Measurements from ENCODE around the gene COL25A1.
"Not testable (repeated sequence)": the region's sequence is repeated elsewhere in the genome, so short reads cannot be mapped to it uniquely, and the experiment has no call there.

The COL25A1 gene

GRCh38 chr4:109079731-109080130 lies 222.7 kb downstream of the COL25A1 start:
- TF ChIP-seq ARNT (IDR thresholded peaks at IDR 0.05) (no peak), FOXA1 (IDR thresholded peaks at IDR 0.05) (no peak), FOXM1 (IDR thresholded peaks at IDR 0.05; ENCODE audit: borderline replicate concordance) (no peak), HDGF (IDR thresholded peaks at IDR 0.05; ENCODE audit: borderline replicate concordance) (no peak), NFRKB (IDR thresholded peaks at IDR 0.05) (no peak), ZNF384 (IDR thresholded peaks at IDR 0.05) (no peak), ELF4 (IDR thresholded peaks at IDR 0.05) (no peak), TARDBP (IDR thresholded peaks at IDR 0.05) (no peak), CTBP1 (IDR thresholded peaks at IDR 0.05; ENCODE audit: borderline replicate concordance) (no peak), L3MBTL2 (conservative IDR thresholded peaks at IDR 0.05) (no peak), LEF1 (IDR thresholded peaks at IDR 0.05; ENCODE audit: borderline replicate concordance) (no peak), FOXK2 (IDR thresholded peaks at IDR 0.05) (no peak), SUZ12 (IDR thresholded peaks at IDR 0.05) (no peak), SP1 (IDR thresholded peaks at IDR 0.05) (no peak), BHLHE40 (IDR thresholded peaks at IDR 0.05; ENCODE audit: borderline replicate concordance) (no peak)
- TF ChIP-seq, protein P1, sequence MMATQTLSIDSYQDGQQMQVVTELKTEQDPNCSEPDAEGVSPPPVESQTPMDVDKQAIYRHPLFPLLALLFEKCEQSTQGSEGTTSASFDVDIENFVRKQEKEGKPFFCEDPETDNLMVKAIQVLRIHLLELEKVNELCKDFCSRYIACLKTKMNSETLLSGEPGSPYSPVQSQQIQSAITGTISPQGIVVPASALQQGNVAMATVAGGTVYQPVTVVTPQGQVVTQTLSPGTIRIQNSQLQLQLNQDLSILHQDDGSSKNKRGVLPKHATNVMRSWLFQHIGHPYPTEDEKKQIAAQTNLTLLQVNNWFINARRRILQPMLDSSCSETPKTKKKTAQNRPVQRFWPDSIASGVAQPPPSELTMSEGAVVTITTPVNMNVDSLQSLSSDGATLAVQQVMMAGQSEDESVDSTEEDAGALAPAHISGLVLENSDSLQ (IDR thresholded peaks at IDR 0.05): no peak
- no peak for DNase-seq (ENCODE audit: extremely low spot score)
- ChIA-PET POLR2A (no interaction called here), CTCF (no interaction called here)

DNA sequence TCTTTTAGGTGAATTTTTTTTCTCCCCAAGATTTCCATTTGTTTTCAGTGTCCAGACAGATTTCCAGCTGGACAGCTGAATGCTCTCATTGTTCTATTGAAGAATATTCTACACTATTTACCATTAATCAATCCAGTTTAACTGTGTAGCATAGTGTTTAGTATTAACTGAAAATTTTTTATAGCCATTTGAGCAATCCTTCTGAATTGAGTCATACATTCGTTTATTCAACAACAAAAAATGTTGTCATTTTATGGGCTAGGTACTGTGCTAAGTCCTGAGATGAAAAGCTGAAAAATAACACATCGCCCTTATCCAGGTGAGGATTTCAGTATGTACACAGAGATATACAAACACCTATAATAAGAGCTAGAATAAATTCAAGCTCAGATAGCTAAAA lies 223.3 kb downstream of the COL25A1 start:
- CTCF ChIA-PET: interaction anchor here (0.6 kb wide), 1 partner anchor 223 kb away, joined by 3 read pairs; the partner anchor contains the start of gene COL25A1
- no peak for TF ChIP-seq SUZ12 (IDR thresholded peaks at IDR 0.05)
- TF ChIP-seq BHLHE40 (IDR thresholded peaks at IDR 0.05; ENCODE audit: borderline replicate concordance): no peak
- POLR2A ChIA-PET: no interaction called here
- no peak for DNase-seq (ENCODE audit: extremely low spot score)

GRCh38 chr4:109078724-109079123 lies 223.7 kb downstream of the COL25A1 start:
- POLR2A ChIA-PET: no interaction called here
- no peak for DNase-seq (ENCODE audit: extremely low spot score)
- TF ChIP-seq FOXK2 (IDR thresholded peaks at IDR 0.05) (no peak), NFRKB (IDR thresholded peaks at IDR 0.05) (no peak), FOXM1 (IDR thresholded peaks at IDR 0.05; ENCODE audit: borderline replicate concordance) (no peak), SUZ12 (IDR thresholded peaks at IDR 0.05) (no peak), FOXA1 (IDR thresholded peaks at IDR 0.05) (no peak), ZNF384 (IDR thresholded peaks at IDR 0.05) (no peak)
- CTCF ChIA-PET: interaction anchor here (0.6 kb wide), 1 partner anchor 224 kb away, joined by 3 read pairs; the partner anchor contains the start of gene COL25A1

DNA sequence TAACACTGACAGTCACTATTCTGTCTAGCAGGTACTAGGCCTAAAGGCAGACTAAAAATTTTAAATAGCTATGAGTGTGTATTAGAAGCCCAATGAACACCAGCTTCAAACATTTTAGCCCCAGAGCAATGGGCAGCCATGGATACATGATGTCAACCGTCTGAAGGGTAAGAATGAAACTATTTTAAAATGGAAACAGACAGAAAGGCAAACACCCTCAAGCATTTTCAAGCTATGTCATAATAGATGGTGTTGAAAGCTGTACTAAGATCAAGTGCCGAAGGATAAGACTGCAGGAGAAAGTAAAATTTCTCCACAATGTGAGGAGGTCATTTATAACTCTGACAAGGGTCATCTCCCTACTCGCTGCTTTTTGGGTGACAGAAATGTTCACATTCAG lies 225.0 kb downstream of the COL25A1 start:
- CTCF ChIA-PET: no interaction called here
- POLR2A ChIA-PET: no interaction called here
- TF ChIP-seq HDGF (IDR thresholded peaks at IDR 0.05; ENCODE audit: borderline replicate concordance) (no peak), SP1 (IDR thresholded peaks at IDR 0.05) (no peak), SUZ12 (IDR thresholded peaks at IDR 0.05) (no peak), FOXK2 (IDR thresholded peaks at IDR 0.05) (no peak), BHLHE40 (IDR thresholded peaks at IDR 0.05; ENCODE audit: borderline replicate concordance) (no peak), LEF1 (IDR thresholded peaks at IDR 0.05; ENCODE audit: borderline replicate concordance) (no peak), ARNT (IDR thresholded peaks at IDR 0.05) (no peak), FOXM1 (IDR thresholded peaks at IDR 0.05; ENCODE audit: borderline replicate concordance) (no peak), NFRKB (IDR thresholded peaks at IDR 0.05) (no peak)
- DNase-seq (ENCODE audit: extremely low spot score): no peak

DNA sequence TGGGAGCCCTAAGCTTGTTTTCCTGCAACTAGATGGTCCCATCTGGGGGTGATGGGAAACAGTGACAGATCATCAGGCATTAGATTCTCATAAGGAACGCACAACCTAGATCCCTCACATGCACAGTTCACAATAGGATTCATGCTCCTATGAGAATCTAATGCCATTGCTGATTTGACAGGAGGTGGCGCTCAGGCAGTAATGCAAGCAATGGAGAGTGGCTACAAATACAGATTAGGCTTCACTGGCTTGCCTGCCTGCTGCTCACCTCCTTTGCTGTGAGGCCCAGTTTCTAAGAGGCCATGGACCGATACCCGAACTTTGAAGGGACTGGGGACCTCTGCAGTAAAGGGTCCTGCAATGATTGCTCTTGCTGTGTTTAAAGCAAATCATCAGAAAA lies 225.7 kb downstream of the COL25A1 start:
- CTCF ChIA-PET, POLR2A ChIA-PET: not testable (repeated sequence)

DNA sequence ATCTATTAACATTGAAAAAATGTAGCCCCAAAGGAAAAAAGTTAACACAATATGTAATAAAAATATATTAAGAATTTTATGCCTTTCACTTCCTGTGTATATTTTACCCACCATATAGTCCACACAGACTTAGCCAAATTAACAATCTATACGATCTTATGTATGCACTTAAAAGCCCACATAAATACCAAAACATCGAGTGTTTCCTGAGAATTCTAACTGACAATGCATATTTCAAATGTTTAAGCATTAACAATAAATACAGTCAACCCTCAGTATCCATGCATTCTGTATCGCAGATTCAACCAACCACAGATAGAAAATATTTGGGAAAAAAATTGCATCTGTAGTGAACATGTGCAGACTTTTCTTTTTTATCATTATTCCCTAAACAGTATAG lies 226.8 kb downstream of the COL25A1 start:
- CTCF ChIA-PET: no interaction called here
- TF ChIP-seq ZNF384 (IDR thresholded peaks at IDR 0.05) (no peak), SUZ12 (IDR thresholded peaks at IDR 0.05) (no peak), FOXM1 (IDR thresholded peaks at IDR 0.05; ENCODE audit: borderline replicate concordance) (no peak), CTBP1 (IDR thresholded peaks at IDR 0.05; ENCODE audit: borderline replicate concordance) (no peak), ELF4 (IDR thresholded peaks at IDR 0.05) (no peak), TARDBP (IDR thresholded peaks at IDR 0.05) (no peak), FOXA1 (IDR thresholded peaks at IDR 0.05) (no peak), HDGF (IDR thresholded peaks at IDR 0.05; ENCODE audit: borderline replicate concordance) (no peak), LEF1 (IDR thresholded peaks at IDR 0.05; ENCODE audit: borderline replicate concordance) (no peak), FOXK2 (IDR thresholded peaks at IDR 0.05) (no peak), SP1 (IDR thresholded peaks at IDR 0.05) (no peak), ARNT (IDR thresholded peaks at IDR 0.05) (no peak), BHLHE40 (IDR thresholded peaks at IDR 0.05; ENCODE audit: borderline replicate concordance) (no peak), NFRKB (IDR thresholded peaks at IDR 0.05) (no peak), L3MBTL2 (conservative IDR thresholded peaks at IDR 0.05) (no peak)
- TF ChIP-seq, protein P1 (IDR thresholded peaks at IDR 0.05): no peak
- DNase-seq (ENCODE audit: extremely low spot score): no peak
- POLR2A ChIA-PET: no interaction called here

More for the DNA sequence above, 225.7 kb downstream of the COL25A1 start:
- DNase-seq (ENCODE audit: extremely low spot score): not testable (repeated sequence)

GRCh38 chr4:109072595-109072994 lies 229.9 kb downstream of the COL25A1 start:
- TF ChIP-seq ARNT (IDR thresholded peaks at IDR 0.05) (no peak), CTBP1 (IDR thresholded peaks at IDR 0.05; ENCODE audit: borderline replicate concordance) (no peak), ELF4 (IDR thresholded peaks at IDR 0.05) (no peak), SP1 (IDR thresholded peaks at IDR 0.05) (no peak)
- TF ChIP-seq, protein P1 (IDR thresholded peaks at IDR 0.05): no peak
- DNase-seq (ENCODE audit: extremely low spot score): no peak
- ChIA-PET POLR2A (no interaction called here), CTCF (no interaction called here)

DNA sequence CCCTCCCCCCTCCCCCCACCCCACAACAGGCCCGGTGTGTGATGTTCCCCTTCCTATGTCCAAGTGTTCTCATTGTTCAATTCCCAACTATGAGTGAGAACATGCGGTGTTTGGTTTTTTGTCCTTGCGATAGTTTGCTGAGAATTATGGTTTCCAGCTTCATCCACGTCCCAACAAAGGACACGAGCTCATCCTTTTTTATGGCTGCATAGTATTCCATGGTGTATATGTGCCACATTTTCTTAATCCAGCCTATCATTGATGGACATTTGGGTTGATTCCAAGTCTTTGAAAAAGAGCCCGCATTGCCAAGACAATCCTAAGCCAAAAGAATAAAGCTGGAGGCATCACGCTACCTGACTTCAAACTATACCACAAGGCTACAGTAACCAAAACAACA lies 231.8 kb downstream of the COL25A1 start:
- CTCF ChIA-PET; DNase-seq (ENCODE audit: extremely low spot score); POLR2A ChIA-PET: not testable (repeated sequence)
